GM21360 (cell line): ENCODE measurements around the gene EVA1C.
"Not testable (repeated sequence)": the region's sequence is repeated elsewhere in the genome, so short reads cannot be mapped to it uniquely, and the experiment has no call there.

Experiments
- ATAC-seq: cut with Tn5 transposase; IDR thresholded peaks from one replicate; pipeline ENCODE4 v1.9.1; 2021; ENCODE audit warnings: mild to moderate bottlenecking, moderate library complexity; ENCODE audit not compliant: unreplicated experiment

EVA1C gene

GRCh38 chr21:32484706-32485380, 72.3 kb downstream of the EVA1C start:
- no peak for ATAC-seq

- no peak for ATAC-seq
Measured at GRCh38 chr21:32492376-32492775, 79.9 kb downstream of the EVA1C start.

DNA sequence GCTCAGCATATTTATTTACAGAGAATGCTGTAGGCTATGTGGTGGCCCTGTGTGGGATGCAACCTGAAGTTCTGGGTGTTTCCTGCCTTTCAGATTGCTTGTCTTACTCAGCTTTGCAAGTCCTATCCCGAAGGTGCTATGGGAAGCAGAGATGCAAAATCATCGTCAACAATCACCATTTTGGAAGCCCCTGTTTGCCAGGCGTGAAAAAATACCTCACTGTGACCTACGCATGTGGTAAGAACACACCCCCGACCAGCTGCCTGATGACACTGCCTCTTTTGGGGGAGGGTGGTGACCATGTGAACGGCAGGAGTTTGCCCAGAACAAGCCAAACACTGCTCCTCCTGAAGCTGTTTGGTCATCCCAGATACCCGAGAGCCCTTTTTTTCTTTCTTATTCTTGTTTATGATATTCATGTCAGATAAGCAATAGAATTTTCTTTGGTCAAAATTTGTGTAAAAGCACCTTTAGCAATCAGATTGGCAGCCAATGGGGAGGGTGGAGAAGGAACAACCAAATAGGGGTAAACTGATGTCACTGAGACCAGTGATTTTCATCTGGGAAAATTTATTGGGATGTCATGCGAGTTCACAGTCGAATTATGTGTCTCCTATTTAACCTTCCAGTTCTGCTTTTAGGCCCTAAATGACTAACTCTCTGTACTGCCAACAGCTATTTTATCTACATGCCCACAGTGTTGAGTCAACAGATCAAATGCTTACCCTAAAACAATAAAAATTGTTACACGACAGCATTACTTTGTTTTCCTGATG, 82.6 kb downstream of the EVA1C start:
- ATAC-seq, result no peak

DNA sequence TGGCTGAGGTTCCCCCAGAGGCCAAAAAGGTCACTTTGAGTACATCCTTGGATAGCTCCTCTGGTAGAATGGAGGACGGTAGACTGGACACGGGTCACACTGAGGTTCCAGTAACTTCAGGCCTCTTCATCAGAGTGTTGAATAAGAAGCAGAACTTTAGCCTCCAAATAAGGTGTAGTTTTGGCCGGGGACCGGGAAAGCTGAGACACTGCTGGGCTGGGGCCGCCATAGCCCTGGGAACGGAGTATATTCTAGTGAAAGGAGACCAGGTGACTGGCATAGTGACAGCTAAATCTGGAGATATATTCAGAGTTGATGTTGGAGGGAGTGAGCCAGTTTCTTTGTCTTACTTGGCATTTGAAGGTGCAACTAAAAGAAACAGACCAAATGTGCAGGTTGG, 84.1 kb downstream of the EVA1C start:
- no peak for ATAC-seq

DNA sequence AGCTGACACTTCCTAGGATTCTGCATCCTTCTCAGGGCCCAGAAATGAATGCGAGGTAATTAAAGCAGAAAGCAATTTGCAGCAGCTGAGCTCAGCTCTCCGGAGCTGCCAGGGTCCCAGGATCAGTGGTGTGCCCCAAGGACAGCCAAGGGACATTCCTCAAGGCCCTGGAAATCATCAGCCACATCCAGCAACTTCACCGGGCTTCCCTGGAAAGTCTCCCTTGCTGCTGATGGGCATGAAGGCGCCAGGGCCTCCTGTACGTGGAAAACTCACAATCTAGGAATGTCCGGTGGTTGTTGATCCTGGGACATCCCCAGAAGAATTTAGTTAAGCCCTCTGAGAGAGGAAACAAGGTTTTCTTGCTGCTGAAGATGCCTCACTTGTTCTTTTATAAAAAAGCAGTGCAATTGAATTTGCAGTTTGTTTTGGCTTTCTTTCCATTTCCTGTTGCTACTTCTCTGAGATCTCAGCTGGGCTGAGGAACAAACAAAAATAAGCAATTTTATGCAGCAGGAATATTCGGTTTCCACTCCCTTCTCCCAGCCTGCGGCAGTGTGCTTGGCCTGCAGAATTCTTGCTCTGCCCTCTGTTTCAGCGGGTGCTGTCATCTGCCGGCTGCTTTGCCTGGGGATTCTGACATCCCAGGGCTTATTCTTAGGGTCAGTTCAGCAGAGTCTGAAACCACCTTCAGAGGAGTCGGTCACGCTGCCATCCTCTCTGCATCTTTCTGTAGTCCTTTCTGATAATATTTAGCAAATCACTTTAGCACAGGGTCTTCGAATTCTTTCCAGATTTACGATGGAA, 86.9 kb downstream of the EVA1C start:
- no peak for ATAC-seq

DNA sequence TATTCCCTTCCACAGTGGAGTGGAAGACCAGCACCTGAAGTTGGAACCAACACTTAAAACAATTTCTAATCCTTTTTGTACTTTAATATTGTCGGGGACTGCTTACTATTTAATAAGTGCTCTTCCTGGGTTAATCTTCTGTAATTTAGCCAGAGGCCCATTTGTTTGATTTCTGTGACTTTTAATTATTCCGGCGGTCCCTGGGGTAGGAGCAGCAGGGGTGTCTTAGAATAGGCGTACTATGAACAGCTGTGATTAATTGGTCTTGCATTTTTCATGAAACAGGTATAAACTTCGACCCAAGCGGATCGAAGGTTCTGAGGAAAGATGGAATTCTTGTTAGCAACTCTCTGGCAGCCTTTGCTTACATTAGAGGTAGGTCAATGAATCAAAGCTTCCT, 91.1 kb downstream of the EVA1C start:
- not testable (repeated sequence) for ATAC-seq

GRCh38 chr21:32505767-32506166, 93.3 kb downstream of the EVA1C start:
- ATAC-seq, result not testable (repeated sequence)

- not testable (repeated sequence) for ATAC-seq
Measured at GRCh38 chr21:32506411-32506965, 94.0 kb downstream of the EVA1C start.

DNA sequence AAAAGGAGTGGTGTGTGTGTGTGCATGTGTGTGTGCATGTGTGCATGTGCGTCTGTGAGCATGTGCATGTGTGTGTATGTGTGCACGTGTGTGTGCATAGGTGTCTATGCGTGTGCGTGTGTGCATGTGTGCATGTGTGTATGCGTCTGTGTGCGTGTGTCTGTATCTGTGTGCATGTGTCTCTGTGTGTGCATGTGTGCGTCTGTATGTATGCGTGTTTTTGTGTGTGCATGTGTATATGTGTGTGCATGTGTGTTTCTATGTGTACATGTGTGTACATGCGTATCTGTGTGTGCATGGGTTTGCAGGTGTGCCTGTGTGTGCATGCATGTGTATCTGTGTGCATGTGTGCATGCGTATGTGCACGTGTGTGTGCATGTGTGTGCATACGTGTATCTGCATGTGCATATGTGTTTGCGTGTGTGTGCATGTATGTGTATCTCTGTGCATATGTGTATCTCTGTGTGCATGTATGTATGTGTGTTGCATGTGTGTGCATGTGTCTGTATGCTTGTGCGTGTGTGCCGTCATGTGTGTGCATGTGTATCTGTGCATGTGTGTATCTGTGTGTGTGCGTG, 94.9 kb downstream of the EVA1C start:
- no peak for ATAC-seq

DNA sequence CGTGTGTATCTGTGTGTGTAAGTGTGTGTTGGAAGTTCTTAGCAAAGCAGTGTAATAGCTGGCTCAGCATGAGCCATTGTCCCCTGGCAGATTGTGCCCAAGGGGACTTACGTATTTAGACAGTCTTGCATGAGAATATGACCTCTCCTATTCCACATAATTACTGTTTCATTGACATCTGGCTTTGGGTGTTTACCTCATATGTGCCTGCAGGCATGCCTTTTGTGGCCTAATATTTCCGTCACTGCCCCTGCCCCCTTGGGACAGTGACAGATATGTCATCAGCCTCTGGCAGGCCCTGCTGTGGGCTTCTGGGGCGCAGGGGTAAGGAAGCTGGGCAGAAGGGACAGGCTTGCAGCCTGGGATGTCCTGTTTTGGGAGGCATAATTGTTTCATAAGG, 95.5 kb downstream of the EVA1C start:
- ATAC-seq, result not testable (repeated sequence)

DNA sequence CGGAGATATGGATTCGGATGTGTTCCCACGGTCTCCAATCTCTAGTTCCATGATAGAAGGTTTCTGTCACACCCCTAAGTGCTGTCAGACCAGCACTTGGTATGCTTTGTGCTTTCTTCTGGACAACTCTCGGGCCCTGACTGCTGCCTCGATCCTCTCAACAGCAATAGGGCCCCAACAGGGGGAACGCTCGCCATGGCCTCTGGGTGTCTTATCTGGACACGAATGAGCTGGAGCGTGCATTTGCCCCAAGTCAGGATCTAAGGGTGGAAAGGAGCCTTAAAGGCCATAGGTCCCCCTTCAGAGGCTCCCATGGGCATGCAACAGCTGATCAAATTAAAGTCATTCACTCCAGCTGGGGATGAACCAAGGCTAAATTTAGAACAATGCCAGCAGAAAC, 96.1 kb downstream of the EVA1C start:
- ATAC-seq, result no peak

DNA sequence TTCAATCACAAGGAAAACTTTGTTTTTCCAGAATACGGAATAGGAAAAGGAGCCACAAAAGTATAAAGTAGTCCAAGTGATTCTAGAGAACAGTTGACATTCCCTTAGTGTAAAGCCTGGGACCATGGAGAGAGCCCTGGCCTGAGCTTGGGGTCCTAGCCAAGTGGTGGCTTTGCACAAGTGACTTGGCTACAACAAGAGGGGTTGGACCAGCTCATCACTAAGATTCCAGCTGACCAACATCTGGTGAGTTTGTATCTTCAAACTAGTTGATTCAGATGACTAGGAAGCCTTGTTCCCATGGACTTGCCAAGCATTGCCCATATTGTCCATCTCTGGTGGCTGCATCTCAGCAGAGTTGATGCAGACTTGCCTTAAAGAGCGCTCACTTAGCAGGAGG, 96.5 kb downstream of the EVA1C start:
- ATAC-seq, result not testable (repeated sequence)

DNA sequence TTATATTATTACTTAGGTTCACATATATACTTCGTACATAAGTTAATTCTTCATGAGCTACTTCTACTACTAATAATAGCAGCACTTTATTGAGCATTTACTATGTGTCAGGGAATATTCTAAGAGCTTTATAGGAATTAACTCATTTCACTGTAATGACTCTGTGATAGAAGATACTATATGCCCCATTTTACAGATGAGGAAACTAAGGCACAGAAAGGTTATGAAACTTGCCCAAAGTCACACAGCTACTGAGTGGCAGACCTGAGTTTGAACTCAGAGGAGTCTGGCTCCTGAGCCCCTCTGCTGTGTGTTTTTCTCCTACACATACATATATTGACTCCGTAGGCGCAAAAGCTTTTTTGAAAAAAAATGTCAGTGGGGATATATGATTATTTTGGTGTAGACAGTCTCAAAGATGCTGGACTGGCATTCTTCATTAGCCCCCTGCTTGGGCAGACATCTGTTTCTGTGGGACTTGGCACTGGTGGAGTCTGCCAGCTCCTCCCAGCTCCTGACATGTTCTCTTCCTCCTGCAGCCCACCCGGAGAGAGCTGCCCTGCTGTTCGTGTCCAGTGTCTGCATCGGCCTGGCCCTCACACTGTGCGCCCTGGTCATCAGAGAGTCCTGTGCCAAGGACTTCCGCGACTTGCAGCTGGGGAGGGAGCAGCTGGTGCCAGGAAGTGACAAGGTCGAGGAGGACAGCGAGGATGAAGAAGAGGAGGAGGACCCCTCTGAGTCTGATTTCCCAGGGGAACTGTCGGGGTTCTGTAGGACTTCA, 102.0 kb downstream of the EVA1C start:
- no peak for ATAC-seq

DNA sequence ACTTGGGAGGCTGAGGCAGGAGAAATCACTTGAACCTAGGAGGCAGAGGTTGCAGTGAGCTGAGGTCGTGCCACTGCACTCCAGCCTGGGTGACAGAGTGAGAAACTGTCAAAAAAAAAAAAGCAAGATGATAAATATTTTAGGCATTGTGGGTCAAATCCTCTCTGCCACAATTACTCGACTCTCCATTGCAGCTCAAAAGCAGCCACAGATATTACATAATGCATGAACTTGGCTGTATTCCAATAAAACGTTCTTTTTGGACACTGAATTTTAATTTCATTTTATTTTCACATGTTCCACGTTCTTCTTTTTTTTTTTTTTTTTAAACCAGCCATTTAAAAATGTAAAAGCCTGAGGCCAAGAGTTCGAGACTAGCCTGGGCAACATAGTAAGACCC, 103.4 kb downstream of the EVA1C start:
- no peak for ATAC-seq

- no peak for ATAC-seq
Measured at GRCh38 chr21:32516756-32517649, 104.5 kb downstream of the EVA1C start.

GRCh38 chr21:32519945-32520874, 107.7 kb downstream of the EVA1C start:
- no peak for ATAC-seq

- no peak for ATAC-seq
Measured at GRCh38 chr21:32520875-32521735, 108.6 kb downstream of the EVA1C start.
